Stimulated activated effector memory CD8-positive, alpha-beta T cell treated with anti-CD3 and anti-CD28 coated beads, Interleukin-12 subunit alpha, Interleukin-12 subunit beta, amount 100 ng/mL, for 72 hours (primary cell): ENCODE results near the gene FXR1.
"Not testable (repeated sequence)": the region's sequence is repeated elsewhere in the genome, so short reads cannot be mapped to it uniquely, and the experiment has no call there.

Experiments
- ATAC-seq: fragments of 150-1000 bp; cut with Tn5 transposase; 2 replicates; pipeline ENCODE4 v1.10.0; 2021
- DNase-seq, 2 donors: peaks; one replicate each; pipeline ENCODE4 v3.0.0; 2021 to 2022; ENCODE audit warnings: low spot score in 2 of 2
- H3K27ac Mint-ChIP-seq: one replicate; pipeline ENCODE4 v1.8.0; 2022; ENCODE audit warnings: mild to moderate bottlenecking, mixed read lengths
- H3K36me3 Mint-ChIP-seq: one replicate; pipeline ENCODE4 v1.8.0; 2022; ENCODE audit warnings: mild to moderate bottlenecking, mixed read lengths
- H3K4me1 Mint-ChIP-seq: one replicate; pipeline ENCODE4 v1.8.0; 2022; ENCODE audit warnings: mixed read lengths
- H3K4me3 Mint-ChIP-seq: one replicate; pipeline ENCODE4 v1.8.0; 2022; ENCODE audit warnings: mild to moderate bottlenecking, mixed read lengths
- H3K9me3 Mint-ChIP-seq: one replicate; pipeline ENCODE4 v1.8.0; 2022; ENCODE audit warnings: mixed read lengths

FXR1 gene

DNA sequence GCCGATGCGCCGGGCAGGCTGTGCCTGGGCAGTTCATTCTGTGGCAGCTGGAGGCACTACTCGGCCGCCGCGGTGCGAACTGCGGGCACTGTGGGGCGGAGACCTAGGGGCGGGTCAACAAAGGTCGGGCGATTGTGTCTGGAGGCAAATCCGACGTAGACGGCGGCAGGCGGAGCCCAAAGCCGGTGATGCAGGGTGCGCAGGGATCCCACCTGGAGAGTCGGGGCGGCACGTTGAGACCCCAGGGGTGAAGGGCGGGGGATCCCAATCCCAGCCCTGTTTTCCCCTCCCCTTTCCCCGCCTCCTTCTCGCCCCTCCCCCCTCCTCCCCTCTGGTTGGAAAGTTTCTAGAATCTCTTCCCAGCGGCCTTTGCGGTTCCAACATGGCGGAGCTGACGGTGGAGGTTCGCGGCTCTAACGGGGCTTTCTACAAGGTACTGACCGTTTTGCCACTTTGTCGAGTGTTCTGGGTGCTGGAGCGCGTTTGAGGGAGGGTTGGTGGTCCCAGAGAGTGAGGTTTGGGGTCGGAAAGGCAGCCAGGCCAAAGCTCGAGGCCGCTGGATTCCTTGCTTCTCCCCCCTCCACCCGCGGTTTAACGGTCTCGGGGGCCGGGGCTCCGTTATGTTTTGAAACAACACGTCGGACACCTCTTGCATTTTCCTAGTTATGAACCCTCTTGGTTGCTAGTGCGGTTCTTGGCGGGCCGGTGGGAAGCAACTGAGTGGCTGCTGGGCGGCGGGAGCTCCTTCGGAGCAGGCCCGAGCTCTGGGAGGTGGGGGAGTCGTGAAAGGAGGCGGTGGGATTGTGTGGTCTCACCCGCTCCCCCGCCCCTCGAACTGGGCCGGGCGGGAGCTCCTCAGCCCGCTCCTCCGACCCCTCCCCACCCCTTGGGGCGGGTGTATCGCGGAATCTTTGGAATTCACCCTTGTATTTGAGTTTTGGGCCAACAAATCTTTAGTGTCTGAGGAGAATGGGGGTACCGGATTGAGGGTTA lies at the start of gene FXR1:
Gene FXR1 (plus strand): TSS at position 367 of the 993 bp plus-strand sequence. CDS start 16 bp downstream, at position 383.
- Mint-ChIP-seq H3K36me3 (peaks cover 50% of the 10 kb centered on the region), H3K27ac (peak within 1 kb of the TSS; percentile 94), H3K9me3 (no peaks in the 10 kb centered on the region), H3K4me1 (peaks cover 39% of the 10 kb centered on the region), H3K4me3 (peak within 1 kb of the TSS; percentile 80)
- ATAC-seq = peak; percentile 98
- peak; percentile 80 to 95 for DNase-seq

DNA sequence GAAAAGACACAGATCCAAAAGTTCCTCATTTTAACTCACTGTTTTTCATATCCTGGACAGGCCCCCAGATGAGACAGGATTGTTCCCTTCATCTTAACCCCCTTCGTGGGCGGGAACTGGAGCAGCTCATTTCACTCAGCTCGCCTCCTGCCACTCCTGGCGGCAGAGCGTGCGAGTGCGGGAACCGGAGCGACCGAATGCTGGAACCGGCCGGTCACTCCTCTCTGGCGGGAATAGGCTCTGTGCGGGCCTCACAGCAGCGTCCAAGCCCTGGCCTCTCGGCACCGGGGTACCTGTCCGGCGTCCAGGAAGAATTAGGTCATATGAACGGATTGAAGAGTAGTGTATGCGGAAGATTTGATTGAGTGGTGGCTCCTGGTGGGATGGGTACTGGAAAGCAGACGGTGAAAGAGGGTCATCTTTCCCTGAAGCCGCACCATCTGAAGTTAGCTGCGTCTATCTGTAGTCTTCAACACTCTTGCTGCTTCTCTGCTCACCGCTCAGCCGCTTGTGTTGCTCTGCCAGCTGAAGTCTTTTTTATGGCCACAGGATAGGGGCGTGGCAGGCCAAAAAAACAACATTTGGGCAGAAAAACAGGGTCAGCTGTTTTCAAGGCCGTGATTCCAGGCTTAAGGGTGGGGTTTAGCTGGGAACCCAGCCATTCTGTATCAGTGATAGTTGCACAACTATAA lies 42.3 kb upstream of the FXR1 start:
- ATAC-seq = peak; percentile 13
- H3K4me1 Mint-ChIP-seq = peaks cover 7% of the 10 kb centered on the region
- no peak for DNase-seq
- H3K27ac Mint-ChIP-seq = no peak overlapping the region
- H3K9me3 Mint-ChIP-seq = no peaks in the 10 kb centered on the region
- no peaks in the 10 kb centered on the region for H3K36me3 Mint-ChIP-seq
- no peak overlapping the region for H3K4me3 Mint-ChIP-seq

GRCh38 chr3:180871901-180872300 lies 40.6 kb upstream of the FXR1 start:
- no peak for ATAC-seq
- peaks cover 7% of the 10 kb centered on the region for H3K4me1 Mint-ChIP-seq
- H3K36me3 Mint-ChIP-seq = no peaks in the 10 kb centered on the region
- H3K4me3 Mint-ChIP-seq = no peak overlapping the region
- no peak overlapping the region for H3K27ac Mint-ChIP-seq
- no peaks in the 10 kb centered on the region for H3K9me3 Mint-ChIP-seq
- DNase-seq = no peak

DNA sequence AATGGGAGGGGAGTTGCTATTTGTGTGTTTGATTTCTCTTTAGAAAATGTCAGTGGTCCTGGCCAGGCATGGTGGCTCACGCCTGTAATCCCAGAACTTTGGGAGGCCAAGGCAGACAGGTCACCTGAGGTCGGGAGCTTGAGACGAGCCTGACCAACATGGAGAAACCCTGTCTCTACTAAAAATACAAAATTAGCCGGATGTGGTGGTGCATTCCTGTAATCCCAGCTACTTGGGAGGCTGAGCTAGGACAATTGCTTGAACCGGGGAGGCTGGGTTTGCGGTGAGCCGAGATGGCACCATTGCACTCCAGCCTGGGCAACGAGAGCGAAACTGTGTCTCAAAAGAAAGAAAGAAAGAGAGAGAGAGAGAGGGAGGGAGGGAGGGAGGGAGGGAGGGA lies 40.0 kb upstream of the FXR1 start:
- not testable (repeated sequence) for H3K36me3 Mint-ChIP-seq, H3K4me1 Mint-ChIP-seq, H3K27ac Mint-ChIP-seq, H3K9me3 Mint-ChIP-seq, H3K4me3 Mint-ChIP-seq, DNase-seq, ATAC-seq

DNA sequence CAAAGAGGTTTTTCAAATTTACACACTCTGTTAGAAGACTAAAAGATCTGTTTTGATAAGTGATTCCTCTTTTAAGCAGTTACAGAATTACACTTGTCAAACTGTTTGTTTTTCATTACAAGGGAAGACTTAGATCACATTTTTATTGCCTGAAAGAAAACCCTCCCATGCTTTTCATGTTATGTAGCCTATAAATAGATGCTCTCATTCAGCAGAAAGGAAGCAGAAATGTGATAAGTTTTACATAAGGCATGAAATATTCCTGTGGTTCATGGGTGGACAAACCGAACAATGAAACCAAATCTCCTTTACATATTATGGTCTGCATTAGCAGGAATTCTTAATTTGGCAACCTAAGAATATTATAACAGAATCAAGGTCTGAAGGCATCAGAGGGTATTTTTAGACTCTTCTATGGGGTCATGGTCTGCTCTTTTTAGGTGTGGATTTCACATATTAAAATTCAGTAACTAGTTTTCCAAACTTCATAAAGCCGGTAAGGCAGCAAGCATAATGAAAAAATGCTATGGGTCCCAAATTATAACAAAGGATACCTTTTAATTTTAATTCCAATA lies 37.3 kb upstream of the FXR1 start:
- H3K4me1 Mint-ChIP-seq = peaks cover 3% of the 10 kb centered on the region
- H3K27ac Mint-ChIP-seq = no peak overlapping the region
- H3K4me3 Mint-ChIP-seq = no peak overlapping the region
- DNase-seq (no peak), ATAC-seq (no peak)
- no peaks in the 10 kb centered on the region for H3K9me3 Mint-ChIP-seq
- no peaks in the 10 kb centered on the region for H3K36me3 Mint-ChIP-seq

DNA sequence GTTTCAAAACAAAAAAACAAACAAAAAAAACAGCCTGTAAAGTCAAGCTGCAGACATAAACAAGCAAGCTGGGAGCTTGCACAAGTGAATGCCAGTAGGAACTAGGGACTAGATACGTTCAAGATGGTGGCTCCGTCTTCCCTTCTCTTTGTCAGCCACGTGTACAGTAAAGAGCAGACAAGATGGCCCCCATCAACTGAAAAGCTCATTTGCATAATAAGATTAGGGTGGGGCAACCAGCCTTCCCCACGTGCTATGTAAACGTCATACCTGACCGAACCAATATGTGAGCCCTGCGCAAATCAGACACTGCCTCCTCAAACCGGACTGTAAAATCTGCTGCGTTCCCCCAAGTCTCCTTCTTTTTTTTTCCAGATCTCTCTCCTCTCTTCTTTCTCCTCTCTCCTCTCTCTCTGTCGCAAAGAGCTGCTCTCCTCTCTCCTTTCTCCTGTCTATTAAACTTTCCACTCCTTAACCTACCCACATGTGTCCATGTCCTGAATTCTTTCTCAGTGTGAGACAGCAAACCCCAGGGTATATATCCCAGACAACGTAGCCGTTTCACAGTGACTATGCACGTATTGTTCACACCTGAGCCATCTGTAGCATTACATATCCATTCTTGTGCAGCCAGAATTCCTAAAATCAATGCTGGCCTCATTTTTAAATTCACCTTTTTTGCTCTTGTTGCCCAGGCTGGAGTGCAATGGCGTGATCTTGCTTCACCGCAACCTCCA lies 31.2 kb upstream of the FXR1 start:
- Mint-ChIP-seq H3K4me1 (no peaks in the 10 kb centered on the region), H3K36me3 (no peaks in the 10 kb centered on the region), H3K4me3 (no peak overlapping the region), H3K9me3 (no peaks in the 10 kb centered on the region), H3K27ac (no peak overlapping the region)
- DNase-seq (no peak), ATAC-seq (no peak)

DNA sequence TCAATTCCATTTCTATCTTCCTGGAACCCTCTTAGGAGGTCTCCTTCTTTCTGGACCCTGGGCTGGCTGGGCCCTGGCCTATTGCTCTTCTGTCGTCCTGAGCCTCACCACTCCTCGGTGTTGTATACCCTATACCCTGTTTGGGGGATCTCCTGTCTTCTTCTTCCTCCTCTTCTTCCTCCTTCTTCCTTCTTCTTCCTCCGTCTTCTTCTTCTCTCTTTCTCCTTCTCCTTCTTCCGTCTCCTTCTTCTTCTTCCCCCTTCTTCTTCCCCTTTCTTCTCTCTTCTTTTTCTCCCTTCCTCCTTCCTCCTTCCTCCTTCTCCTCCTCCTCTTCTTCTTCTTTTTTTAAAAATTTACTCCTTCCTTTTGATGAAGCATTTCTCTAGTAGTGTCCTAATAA lies 30.4 kb upstream of the FXR1 start:
- no peak for ATAC-seq
- Mint-ChIP-seq H3K9me3 (no peaks in the 10 kb centered on the region), H3K27ac (no peak overlapping the region), H3K4me3 (no peak overlapping the region), H3K36me3 (no peaks in the 10 kb centered on the region), H3K4me1 (no peaks in the 10 kb centered on the region)
- DNase-seq = no peak

DNA sequence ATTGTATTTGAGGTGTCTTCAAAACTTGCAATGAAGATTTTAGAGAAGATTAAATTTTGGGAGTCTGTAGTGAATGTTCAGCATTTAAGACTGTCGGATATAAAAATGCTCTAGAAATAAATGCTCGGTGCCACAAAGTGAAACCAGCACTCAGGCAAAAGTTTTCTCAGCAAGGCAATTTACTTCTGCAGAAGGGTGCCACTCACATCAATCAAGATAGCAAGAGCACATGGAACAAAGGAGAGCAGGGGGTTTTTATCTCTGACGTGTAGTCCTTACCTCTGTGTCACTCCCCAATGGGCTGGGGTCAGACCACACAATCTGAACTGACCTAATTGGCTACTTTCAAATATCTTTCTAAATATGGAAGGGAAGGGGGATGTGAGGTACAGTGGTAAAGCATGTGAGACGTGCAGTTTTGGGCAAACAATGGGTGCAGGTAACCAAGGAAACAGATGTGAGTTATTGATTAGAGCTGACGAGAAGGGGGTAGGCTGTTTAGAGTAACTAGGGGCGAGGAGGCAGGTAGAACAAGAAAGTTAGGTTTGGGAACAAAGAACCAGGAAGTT lies 23.4 kb upstream of the FXR1 start:
- H3K36me3 Mint-ChIP-seq = no peaks in the 10 kb centered on the region
- no peak overlapping the region for H3K27ac Mint-ChIP-seq
- ATAC-seq (no peak), DNase-seq (no peak)
- H3K4me1 Mint-ChIP-seq = no peaks in the 10 kb centered on the region
- peaks cover 10% of the 10 kb centered on the region for H3K9me3 Mint-ChIP-seq
- H3K4me3 Mint-ChIP-seq = no peak overlapping the region

DNA sequence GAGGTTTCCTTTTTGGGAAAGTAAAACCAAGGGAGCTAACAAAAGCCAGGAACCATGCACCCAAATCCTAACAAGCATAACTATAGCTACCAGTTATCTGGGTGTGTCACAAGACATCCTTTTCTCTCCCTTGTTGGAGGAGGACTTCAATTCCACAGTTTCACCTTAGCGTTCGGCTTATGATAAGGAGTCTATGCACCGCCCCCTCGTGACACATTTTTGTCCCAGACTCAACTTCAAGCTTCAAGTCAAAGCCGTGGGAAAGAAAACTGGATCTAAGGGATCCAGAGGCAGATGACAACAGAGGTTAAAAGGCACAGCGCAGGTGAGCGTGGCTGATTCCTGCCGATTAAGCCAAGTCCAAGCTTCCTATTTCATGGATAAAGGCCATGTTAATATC lies 13.9 kb upstream of the FXR1 start:
- H3K4me3 Mint-ChIP-seq = no peak overlapping the region
- H3K9me3 Mint-ChIP-seq = peaks cover 3% of the 10 kb centered on the region
- H3K4me1 Mint-ChIP-seq = no peaks in the 10 kb centered on the region
- ATAC-seq (no peak), DNase-seq (no peak)
- H3K27ac Mint-ChIP-seq = no peak overlapping the region
- H3K36me3 Mint-ChIP-seq = no peaks in the 10 kb centered on the region

- H3K36me3 Mint-ChIP-seq = peaks cover 20% of the 10 kb centered on the region
- peaks cover 25% of the 10 kb centered on the region for H3K4me1 Mint-ChIP-seq
- H3K9me3 Mint-ChIP-seq = peaks cover 4% of the 10 kb centered on the region
- H3K27ac Mint-ChIP-seq = peak overlapping the region; percentile 74
- ATAC-seq (no peak), DNase-seq (no peak)
- H3K4me3 Mint-ChIP-seq = peak overlapping the region; percentile 42
Observed at GRCh38 chr3:180909369-180910127, 2.9 kb upstream of the FXR1 start.

DNA sequence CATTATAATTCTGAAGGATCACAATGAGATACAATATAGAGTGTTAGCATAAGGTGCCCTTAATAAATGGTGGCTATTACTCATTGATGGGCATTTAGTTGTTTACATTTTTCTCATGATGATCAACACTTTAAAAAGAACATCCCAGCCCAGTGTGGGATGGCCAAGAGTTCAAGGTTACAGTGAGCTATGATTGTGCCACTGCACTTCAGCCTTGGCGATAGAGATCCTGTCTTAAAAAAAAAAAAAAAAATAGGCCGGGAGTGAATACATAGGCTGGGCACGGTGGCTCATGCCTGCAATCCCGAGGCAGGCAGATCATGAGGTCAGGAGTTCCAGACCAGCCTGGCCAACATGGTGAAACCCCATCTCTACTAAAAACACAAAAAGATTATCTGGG lies 1.6 kb upstream of the FXR1 start:
- Mint-ChIP-seq H3K4me1 (peaks cover 38% of the 10 kb centered on the region), H3K36me3 (peaks cover 32% of the 10 kb centered on the region), H3K9me3 (peaks cover 4% of the 10 kb centered on the region), H3K4me3 (peak overlapping the region; percentile 80), H3K27ac (no peak overlapping the region)
- DNase-seq = no peak
- no peak for ATAC-seq

DNA sequence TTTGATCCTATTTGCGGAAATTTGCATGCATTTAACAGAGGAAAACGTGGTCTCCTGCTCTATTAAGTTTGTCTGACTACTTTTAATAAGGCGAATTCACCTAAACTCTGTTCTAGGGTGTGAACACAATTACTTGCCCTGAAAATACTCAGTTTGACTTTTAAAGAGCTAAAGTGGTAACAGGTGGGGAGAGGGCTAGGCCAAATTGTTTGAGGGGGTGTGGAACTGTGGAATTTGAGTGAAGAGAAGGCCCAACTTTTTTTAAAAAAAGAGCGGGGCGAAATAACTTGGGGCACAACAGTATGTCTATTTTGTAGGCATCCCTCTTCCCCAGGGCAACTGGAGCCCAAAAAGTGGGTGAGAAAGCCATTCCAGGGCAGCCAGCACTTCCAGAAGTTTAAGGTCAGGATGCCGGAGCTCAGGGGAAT lies 580 bp upstream of the FXR1 start:
- H3K9me3 Mint-ChIP-seq = no peaks in the 10 kb centered on the region
- peak; percentile 1 for ATAC-seq
- peak overlapping the region; percentile 94 for H3K27ac Mint-ChIP-seq
- H3K4me1 Mint-ChIP-seq = peaks cover 39% of the 10 kb centered on the region
- H3K4me3 Mint-ChIP-seq = peak overlapping the region; percentile 80
- no peak for DNase-seq
- H3K36me3 Mint-ChIP-seq = peaks cover 43% of the 10 kb centered on the region

GRCh38 chr3:180913581-180914404 lies 1.3 kb downstream of the FXR1 start:
- Mint-ChIP-seq H3K27ac (peak overlapping the region; percentile 94), H3K36me3 (peaks cover 59% of the 10 kb centered on the region), H3K4me3 (peak overlapping the region; percentile 80), H3K9me3 (no peaks in the 10 kb centered on the region), H3K4me1 (peaks cover 39% of the 10 kb centered on the region)
- DNase-seq (no peak), ATAC-seq (no peak)
